Hepatocyte (in vitro differentiated cells): ENCODE measurements around the gene ACADM.

Source experiments
- CTCF ChIP-seq: fragments of 200-600 bp; sonication (generic); IDR thresholded peaks from 2 replicates; pipeline ENCODE4 v1.5.1; 2016; ENCODE audit warnings: antibody characterized with exemption, mild to moderate bottlenecking; ENCODE audit not compliant: poor library complexity
- EZH2 ChIP-seq: fragments of 200-600 bp; sonication (generic); IDR thresholded peaks from 2 replicates; pipeline ENCODE4 v1.6.1; 2016; ENCODE audit warnings: antibody characterized with exemption, mild to moderate bottlenecking, borderline replicate concordance

- no peak for TF ChIP-seq CTCF
- TF ChIP-seq EZH2, result no peak
Observed at GRCh38 chr1:75812065-75812464, 87.6 kb downstream of the ACADM start.
